K562 (cell line): ENCODE data around the gene HMGA1. TPM values are rescaled to one million over a fixed set of nuclear protein-coding genes. Genes with fewer than 3 reads are reported as not detected.
A peak's percentile ranks its signal among the peaks of the same experiment; 100 is the strongest.

Source experiments
- CBX3 ChIP-seq, 2 experiments: IDR thresholded peaks; 1 replicate in 1 of 2; 2 replicates in 1 of 2; pipeline ENCODE4 v1.6.1; 2012; ENCODE audit warnings: inconsistent platforms in 2 of 2, low read length in 2 of 2, borderline replicate concordance in 1 of 2, control low read depth in 1 of 2
- E2F5 ChIP-seq: sonication (generic); formaldehyde crosslinking; IDR thresholded peaks from 2 replicates; pipeline ENCODE4 v1.8.0; 2022; ENCODE audit warnings: mild to moderate bottlenecking, missing genetic modification reagents
- NR2C1 ChIP-seq, 2 experiments: fragments of 450-650 bp; IDR thresholded peaks; 2 replicates each; pipeline ENCODE4 v1.6.1; 2017; ENCODE audit warnings: mild to moderate bottlenecking in 2 of 2, antibody characterized with exemption in 1 of 2, inconsistent platforms in 1 of 2, missing compliant biosample characterization in 1 of 2, missing genetic modification characterization in 1 of 2
- PHB2 ChIP-seq: fragments of 450-650 bp; IDR thresholded peaks from 2 replicates; pipeline ENCODE4 v1.6.1; 2017; ENCODE audit warnings: low read depth
- POLR2A ChIP-seq: fragments of 450-650 bp; conservative IDR thresholded peaks from 2 replicates; pipeline ENCODE4 v1.6.1; 2016
- SFPQ ChIP-seq: fragments of 200-400 bp; formaldehyde crosslinking; IDR thresholded peaks from 2 replicates; pipeline ENCODE4 v1.6.1; 2017; ENCODE audit warnings: mild to moderate bottlenecking, low read depth, low read length, moderate library complexity
- SLC30A9 ChIP-seq: fragments of 250-450 bp; sonication (Bioruptor Pico); IDR thresholded peaks from 2 replicates; pipeline ENCODE4 v1.8.0; 2022; ENCODE audit warnings: mild to moderate bottlenecking, moderate library complexity
- SMARCB1 ChIP-seq: IDR thresholded peaks from 2 replicates; pipeline ENCODE4 v1.6.1; 2011; ENCODE audit warnings: improper control_type of control experiment, low read depth; ENCODE audit not compliant: insufficient read length
- ZNF224 ChIP-seq: sonication (generic); formaldehyde crosslinking; IDR thresholded peaks from 2 replicates; pipeline ENCODE4 v1.8.0; 2022; ENCODE audit warnings: mild to moderate bottlenecking, missing genetic modification reagents
- ZNF584 ChIP-seq: fragments of 200-800 bp; sonication (Bioruptor generic); IDR thresholded peaks from 2 replicates; pipeline ENCODE4 v1.6.1; 2016; ENCODE audit warnings: low read depth, mild to moderate bottlenecking, missing genetic modification characterization, missing compliant biosample characterization
- polyA plus RNA-seq, 8 experiments: library from polyadenylated mRNA; depleted of rRNA in 4 of 8; stranded (reverse) in 5 of 8; unstranded in 3 of 8; fragments of >200 nt; fragmentation: Nextera tagmentation in 2 of 8; fragmentation: Illumina TruSeq in 1 of 8; extraction: Ambion mirVana in 2 of 8; extraction: Trizol in 1 of 8; gene quantifications; 2 replicates each; pipeline versions ENCODE4 v1.2.1 to v1.2.3, GENCODE V29; 2011 to 2014; ENCODE audit warnings: inconsistent platforms in 1 of 8, missing spikeins in 1 of 8
- total RNA-seq, 7 experiments: library from RNA; depleted of rRNA in 6 of 7; stranded (reverse); fragments of >200 nt in 6 of 7; fragmentation: Illumina TruSeq in 2 of 7; extraction: Trizol in 2 of 7; gene quantifications; 2 replicates each; pipeline versions ENCODE4 v1.2.1 to v1.2.3, GENCODE V29; 2011 to 2021; ENCODE audit warnings: low replicate concordance in 1 of 7

Gene HMGA1
- total and polyA plus RNA-seq, 9 of the 15 experiments (the other 6 are each of a cell fraction or from before 2014, with no cell fraction given), result 27.8 to 1,947 (median 594) TPM

- no peak for TF ChIP-seq SFPQ
- TF ChIP-seq ZNF584 (CRISPR knock-in tag), result no peak
- TF ChIP-seq ZNF224 (CRISPR knock-in tag), result no peak
- no peak for TF ChIP-seq PHB2
- no peak for TF ChIP-seq CBX3 (IDR thresholded peaks at IDR 0.05; ENCODE audit: borderline replicate concordance in 1 of 2, low read length in 2 of 2)
- TF ChIP-seq SLC30A9 (CRISPR knock-in tag), result no peak
- 0 out of 2 replicates have a peak, but pooled peaks have one; percentile 49 for TF ChIP-seq E2F5 (CRISPR knock-in tag)
- TF ChIP-seq POLR2A, result no peak
- TF ChIP-seq NR2C1 (IDR thresholded peaks at IDR 0.05), result no peak
- 0 out of 2 replicates have a peak, but pooled peaks have one; percentile 45 for TF ChIP-seq NR2C1 (tag; IDR thresholded peaks at IDR 0.05)
- TF ChIP-seq SMARCB1, result no peak
These were observed 8.8 kb upstream of the HMGA1 start (continued) for GRCh38 chr6:34227761-34228421.
